ENCODE measurements around the gene NRG2.

- no peak for TF ChIP-seq POLR2A (IDR thresholded peaks at IDR 0.05)
- TF ChIP-seq EP300 (IDR thresholded peaks at IDR 0.05): no peak
- no peak for TF ChIP-seq POLR2AphosphoS5 (IDR thresholded peaks at IDR 0.05)
- TF ChIP-seq, protein P1, sequence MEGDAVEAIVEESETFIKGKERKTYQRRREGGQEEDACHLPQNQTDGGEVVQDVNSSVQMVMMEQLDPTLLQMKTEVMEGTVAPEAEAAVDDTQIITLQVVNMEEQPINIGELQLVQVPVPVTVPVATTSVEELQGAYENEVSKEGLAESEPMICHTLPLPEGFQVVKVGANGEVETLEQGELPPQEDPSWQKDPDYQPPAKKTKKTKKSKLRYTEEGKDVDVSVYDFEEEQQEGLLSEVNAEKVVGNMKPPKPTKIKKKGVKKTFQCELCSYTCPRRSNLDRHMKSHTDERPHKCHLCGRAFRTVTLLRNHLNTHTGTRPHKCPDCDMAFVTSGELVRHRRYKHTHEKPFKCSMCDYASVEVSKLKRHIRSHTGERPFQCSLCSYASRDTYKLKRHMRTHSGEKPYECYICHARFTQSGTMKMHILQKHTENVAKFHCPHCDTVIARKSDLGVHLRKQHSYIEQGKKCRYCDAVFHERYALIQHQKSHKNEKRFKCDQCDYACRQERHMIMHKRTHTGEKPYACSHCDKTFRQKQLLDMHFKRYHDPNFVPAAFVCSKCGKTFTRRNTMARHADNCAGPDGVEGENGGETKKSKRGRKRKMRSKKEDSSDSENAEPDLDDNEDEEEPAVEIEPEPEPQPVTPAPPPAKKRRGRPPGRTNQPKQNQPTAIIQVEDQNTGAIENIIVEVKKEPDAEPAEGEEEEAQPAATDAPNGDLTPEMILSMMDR (IDR thresholded peaks at IDR 0.05): no peak
These were observed 117.9 kb downstream of the NRG2 start for GRCh38 chr5:139925216-139925562.
